ENCODE results near the gene KLRC4.
"Not testable (repeated sequence)": the region's sequence is repeated elsewhere in the genome, so short reads cannot be mapped to it uniquely, and the experiment has no call there.

The KLRC4 gene

GRCh38 chr12:10454531-10454930 lies 45.0 kb upstream of the KLRC4 start:
- H3K4me2 ChIP-seq (ENCODE audit: low read length): no peak overlapping the region
- peaks cover 24% of the 10 kb centered on the region for H3K9me3 ChIP-seq (ENCODE audit: insufficient read depth, low read length)
- H3K9ac ChIP-seq (ENCODE audit: low read length): no peak overlapping the region
- no peaks in the 10 kb centered on the region for H3K4me1 ChIP-seq (ENCODE audit: low read length)
- no peaks in the 10 kb centered on the region for H3K27me3 ChIP-seq (ENCODE audit: low read depth, low read length)
- TF ChIP-seq EZH2phosphoT487 (IDR thresholded peaks at IDR 0.05; ENCODE audit: low read depth): no peak
- no peak overlapping the region for H2AFZ ChIP-seq (ENCODE audit: low read depth, low read length)
- H3K79me2 ChIP-seq (ENCODE audit: low read length): no peaks in the 10 kb centered on the region
- H3K27ac ChIP-seq (ENCODE audit: low read length): no peak overlapping the region
- H3K36me3 ChIP-seq (replicated peaks; ENCODE audit: low read depth, low read length): peaks cover 9% of the 10 kb centered on the region
- H4K20me1 ChIP-seq (ENCODE audit: insufficient read depth, low read length): no peaks in the 10 kb centered on the region
- no peak overlapping the region for H3K4me3 ChIP-seq (ENCODE audit: low read length)

GRCh38 chr12:10453156-10453555 lies 43.6 kb upstream of the KLRC4 start, which contains the start of gene KLRC1:
Gene KLRC1 (minus strand): TSS chr12:10453377. CDS start chr12:10451156, 2,221 bp downstream.
- Histone ChIP-seq H3K9ac (ENCODE audit: low read length) (no peak within 1 kb of the TSS), H3K4me2 (ENCODE audit: low read length) (no peak within 1 kb of the TSS), H4K20me1 (ENCODE audit: insufficient read depth, low read length) (no peaks in the 10 kb centered on the region), H2AFZ (ENCODE audit: low read depth, low read length) (no peak within 1 kb of the TSS), H3K27ac (ENCODE audit: low read length) (no peak within 1 kb of the TSS), H3K4me1 (ENCODE audit: low read length) (no peaks in the 10 kb centered on the region), H3K79me2 (ENCODE audit: low read length) (no peaks in the 10 kb centered on the region), H3K9me3 (ENCODE audit: insufficient read depth, low read length) (peaks cover 24% of the 10 kb centered on the region), H3K36me3 (replicated peaks; ENCODE audit: low read depth, low read length) (peaks cover 9% of the 10 kb centered on the region), H3K4me3 (ENCODE audit: low read length) (no peak within 1 kb of the TSS), H3K27me3 (ENCODE audit: low read depth, low read length) (no peaks in the 10 kb centered on the region)
- TF ChIP-seq EZH2phosphoT487 (IDR thresholded peaks at IDR 0.05; ENCODE audit: low read depth): no peak
- no peak for TF ChIP-seq CTCF (IDR thresholded peaks at IDR 0.05; ENCODE audit: low read depth, low read length)

GRCh38 chr12:10448236-10448635 lies 38.7 kb upstream of the KLRC4 start:
- no peak overlapping the region for H3K4me2 ChIP-seq (ENCODE audit: low read length)
- H3K27me3 ChIP-seq (ENCODE audit: low read depth, low read length): no peaks in the 10 kb centered on the region
- H3K4me3 ChIP-seq (ENCODE audit: low read length): no peak overlapping the region
- no peak for TF ChIP-seq EZH2phosphoT487 (IDR thresholded peaks at IDR 0.05; ENCODE audit: low read depth)
- no peak for TF ChIP-seq CTCF (IDR thresholded peaks at IDR 0.05; ENCODE audit: low read depth, low read length)
- H3K27ac ChIP-seq (ENCODE audit: low read length): no peak overlapping the region
- no peaks in the 10 kb centered on the region for H4K20me1 ChIP-seq (ENCODE audit: insufficient read depth, low read length)
- no peak overlapping the region for H2AFZ ChIP-seq (ENCODE audit: low read depth, low read length)
- H3K4me1 ChIP-seq (ENCODE audit: low read length): no peaks in the 10 kb centered on the region
- no peak overlapping the region for H3K9ac ChIP-seq (ENCODE audit: low read length)
- H3K9me3 ChIP-seq (ENCODE audit: insufficient read depth, low read length): no peaks in the 10 kb centered on the region
- no peaks in the 10 kb centered on the region for H3K79me2 ChIP-seq (ENCODE audit: low read length)
- H3K36me3 ChIP-seq (replicated peaks; ENCODE audit: low read depth, low read length): no peaks in the 10 kb centered on the region

- H3K9me3 ChIP-seq (ENCODE audit: insufficient read depth, low read length); H3K9ac ChIP-seq (ENCODE audit: low read length); H2AFZ ChIP-seq (ENCODE audit: low read depth, low read length); H3K4me3 ChIP-seq (ENCODE audit: low read length); H3K27ac ChIP-seq (ENCODE audit: low read length); H3K27me3 ChIP-seq (ENCODE audit: low read depth, low read length); H3K36me3 ChIP-seq (replicated peaks; ENCODE audit: low read depth, low read length); H4K20me1 ChIP-seq (ENCODE audit: insufficient read depth, low read length); H3K4me1 ChIP-seq (ENCODE audit: low read length); H3K4me2 ChIP-seq (ENCODE audit: low read length); H3K79me2 ChIP-seq (ENCODE audit: low read length): not testable (repeated sequence)
These were observed 36.5 kb upstream of the KLRC4 start for GRCh38 chr12:10446052-10446451.

- not testable (repeated sequence) for H3K9ac ChIP-seq (ENCODE audit: low read length); H2AFZ ChIP-seq (ENCODE audit: low read depth, low read length); H3K9me3 ChIP-seq (ENCODE audit: insufficient read depth, low read length); H3K27me3 ChIP-seq (ENCODE audit: low read depth, low read length); H3K4me1 ChIP-seq (ENCODE audit: low read length); H3K79me2 ChIP-seq (ENCODE audit: low read length); H3K4me3 ChIP-seq (ENCODE audit: low read length); H3K36me3 ChIP-seq (replicated peaks; ENCODE audit: low read depth, low read length); H3K4me2 ChIP-seq (ENCODE audit: low read length); H4K20me1 ChIP-seq (ENCODE audit: insufficient read depth, low read length); H3K27ac ChIP-seq (ENCODE audit: low read length)
These were observed 31.6 kb upstream of the KLRC4 start for GRCh38 chr12:10441144-10441543.

- not testable (repeated sequence) for H3K79me2 ChIP-seq (ENCODE audit: low read length); H4K20me1 ChIP-seq (ENCODE audit: insufficient read depth, low read length); H2AFZ ChIP-seq (ENCODE audit: low read depth, low read length); H3K27me3 ChIP-seq (ENCODE audit: low read depth, low read length); H3K9ac ChIP-seq (ENCODE audit: low read length); H3K36me3 ChIP-seq (replicated peaks; ENCODE audit: low read depth, low read length); H3K4me1 ChIP-seq (ENCODE audit: low read length); H3K9me3 ChIP-seq (ENCODE audit: insufficient read depth, low read length); H3K4me3 ChIP-seq (ENCODE audit: low read length); H3K4me2 ChIP-seq (ENCODE audit: low read length); H3K27ac ChIP-seq (ENCODE audit: low read length)
These were observed 30.2 kb upstream of the KLRC4 start for GRCh38 chr12:10439608-10440274.

GRCh38 chr12:10437601-10438000 lies 28.0 kb upstream of the KLRC4 start:
- not testable (repeated sequence) for H3K4me1 ChIP-seq (ENCODE audit: low read length); H4K20me1 ChIP-seq (ENCODE audit: insufficient read depth, low read length); H3K36me3 ChIP-seq (replicated peaks; ENCODE audit: low read depth, low read length); H3K79me2 ChIP-seq (ENCODE audit: low read length); H3K9ac ChIP-seq (ENCODE audit: low read length); H3K27ac ChIP-seq (ENCODE audit: low read length); H3K4me2 ChIP-seq (ENCODE audit: low read length); H3K4me3 ChIP-seq (ENCODE audit: low read length); H3K9me3 ChIP-seq (ENCODE audit: insufficient read depth, low read length); H2AFZ ChIP-seq (ENCODE audit: low read depth, low read length); H3K27me3 ChIP-seq (ENCODE audit: low read depth, low read length)

- H3K9ac ChIP-seq (ENCODE audit: low read length); H3K4me2 ChIP-seq (ENCODE audit: low read length); H2AFZ ChIP-seq (ENCODE audit: low read depth, low read length); H3K79me2 ChIP-seq (ENCODE audit: low read length); H3K4me3 ChIP-seq (ENCODE audit: low read length); H3K36me3 ChIP-seq (replicated peaks; ENCODE audit: low read depth, low read length); H3K27me3 ChIP-seq (ENCODE audit: low read depth, low read length); H3K4me1 ChIP-seq (ENCODE audit: low read length); H3K27ac ChIP-seq (ENCODE audit: low read length); H3K9me3 ChIP-seq (ENCODE audit: insufficient read depth, low read length); H4K20me1 ChIP-seq (ENCODE audit: insufficient read depth, low read length): not testable (repeated sequence)
These were observed 26.3 kb upstream of the KLRC4 start, which contains the start of gene KLRC2 for GRCh38 chr12:10435816-10436215. Gene KLRC2 (minus strand): TSS chr12:10436010. CDS start chr12:10435986, 24 bp downstream.

Measured in OCI-LY3 (cell line).